CD4-positive, alpha-beta T cell treated with Interleukin-17A for 4 hours (primary cell): ENCODE data around the gene BCL2L11.

ENCODE experiments used
- DNase-seq: peaks from one replicate; pipeline ENCODE4 v3.0.0-alpha.2; 2020; ENCODE audit warnings: mixed read lengths

BCL2L11 gene

DNA sequence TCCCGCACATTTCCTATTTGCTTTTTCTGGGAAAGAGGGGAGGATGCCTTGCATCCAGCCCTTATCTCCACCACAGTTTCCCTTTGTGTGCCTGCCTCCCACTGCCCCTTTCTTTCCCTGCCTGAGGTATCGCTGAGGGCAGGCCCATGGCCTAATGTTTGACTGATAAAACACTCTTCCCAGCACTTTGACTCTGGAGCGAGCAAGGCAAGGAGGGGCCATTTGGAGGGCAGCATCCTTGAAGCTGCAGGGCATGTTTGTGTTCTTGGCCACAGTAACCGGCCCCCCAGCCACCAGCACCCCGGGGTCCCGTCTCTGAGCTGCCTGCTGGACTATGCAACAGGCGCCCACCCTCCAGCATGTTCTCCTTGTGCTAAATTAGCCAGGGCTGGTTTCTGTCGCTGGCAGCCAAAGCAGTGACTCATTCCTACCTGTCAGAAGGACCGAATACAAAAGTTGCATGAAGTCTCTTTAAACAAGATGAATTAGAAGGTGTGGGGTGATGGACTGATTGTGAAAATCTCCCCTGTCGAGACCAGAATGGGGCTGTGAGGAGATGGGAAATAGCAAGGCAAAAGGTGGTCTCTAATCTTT, 50.7 kb downstream of the BCL2L11 start:
- DNase-seq = no peak

DNA sequence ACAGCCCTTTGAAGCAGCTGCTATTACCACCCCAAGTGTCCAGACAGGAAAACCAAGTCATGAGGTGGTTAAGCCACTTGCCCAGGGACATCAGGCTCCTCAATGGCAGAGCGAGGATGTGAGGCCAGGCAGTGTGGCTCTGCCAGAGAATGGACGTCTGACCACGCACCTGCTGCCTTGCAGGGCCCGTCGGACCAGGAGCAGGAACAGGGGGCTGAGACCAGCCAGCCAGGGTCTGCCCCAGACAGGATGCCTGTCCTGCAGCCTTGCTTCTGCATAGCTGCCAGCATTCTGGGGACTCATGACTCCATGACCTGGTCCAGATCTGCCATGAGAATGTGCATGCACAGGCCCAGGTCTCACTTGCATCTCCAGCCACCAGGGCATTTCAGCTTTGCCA, 52.0 kb downstream of the BCL2L11 start:
- no peak for DNase-seq

DNA sequence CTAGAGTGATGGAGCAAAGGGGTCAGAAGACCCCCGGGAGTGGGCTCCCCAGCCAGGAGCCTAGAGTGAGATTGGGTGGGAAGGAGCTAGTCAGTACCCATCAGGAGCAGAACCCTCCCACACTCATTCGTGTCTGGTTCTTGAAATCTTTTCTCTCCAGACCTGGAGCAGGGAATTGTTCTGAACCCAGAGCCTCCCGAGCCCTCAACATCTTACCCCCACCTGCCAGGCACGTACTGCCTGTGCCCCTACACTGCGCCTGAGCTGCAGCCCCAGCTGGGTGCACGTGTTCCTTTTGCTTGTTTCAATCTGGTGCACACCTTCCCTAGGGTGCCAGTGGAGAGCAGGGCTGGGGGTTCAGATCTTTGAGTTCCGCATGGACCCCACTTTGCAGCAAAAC, 52.6 kb downstream of the BCL2L11 start:
- no peak for DNase-seq

GRCh38 chr2:111173856-111174255, 53.1 kb downstream of the BCL2L11 start:
- no peak for DNase-seq

DNA sequence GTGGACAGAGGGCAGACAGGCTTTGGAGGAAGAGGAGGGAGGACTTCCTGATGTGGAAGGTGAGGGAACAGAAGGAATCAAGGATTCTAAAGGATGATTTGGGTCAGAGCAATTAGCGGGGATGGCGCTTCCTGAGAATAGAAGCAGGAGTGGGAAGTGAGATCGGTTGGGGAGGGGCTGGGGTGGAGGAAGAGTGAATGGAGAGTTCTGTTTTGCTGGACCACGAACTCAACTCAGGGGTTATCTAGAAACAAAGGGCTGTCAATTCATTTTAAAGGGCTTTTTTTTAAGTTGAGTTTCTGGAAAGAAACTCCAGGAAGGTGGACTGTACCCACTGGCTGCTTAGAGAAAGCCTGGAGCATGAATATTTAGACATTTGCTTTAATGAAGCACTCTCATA, 54.9 kb downstream of the BCL2L11 start:
- DNase-seq = no peak

- DNase-seq = no peak
These were observed 55.7 kb downstream of the BCL2L11 start for GRCh38 chr2:111176388-111176787.

DNA sequence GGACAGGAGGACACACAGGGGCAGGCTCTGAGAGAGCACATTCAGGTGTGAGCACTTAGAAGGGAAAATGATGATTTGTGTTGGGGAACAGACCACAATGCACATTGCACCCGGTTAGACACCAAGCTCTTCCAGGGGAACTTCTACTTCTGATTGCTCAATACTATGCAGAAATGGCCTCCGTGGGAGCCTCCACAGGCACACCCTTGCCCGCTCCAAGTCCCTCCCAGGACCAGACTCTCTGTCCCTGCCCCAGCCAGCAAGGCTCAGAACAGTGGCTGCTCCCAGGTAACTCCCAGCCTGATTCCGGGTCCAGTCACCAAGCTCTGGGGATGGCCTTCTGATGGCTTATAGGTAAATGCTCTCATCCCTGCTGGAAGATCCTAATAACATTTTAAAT, 56.2 kb downstream of the BCL2L11 start:
- no peak for DNase-seq

- DNase-seq = no peak
These were observed 57.6 kb downstream of the BCL2L11 start for GRCh38 chr2:111178296-111178695.

DNA sequence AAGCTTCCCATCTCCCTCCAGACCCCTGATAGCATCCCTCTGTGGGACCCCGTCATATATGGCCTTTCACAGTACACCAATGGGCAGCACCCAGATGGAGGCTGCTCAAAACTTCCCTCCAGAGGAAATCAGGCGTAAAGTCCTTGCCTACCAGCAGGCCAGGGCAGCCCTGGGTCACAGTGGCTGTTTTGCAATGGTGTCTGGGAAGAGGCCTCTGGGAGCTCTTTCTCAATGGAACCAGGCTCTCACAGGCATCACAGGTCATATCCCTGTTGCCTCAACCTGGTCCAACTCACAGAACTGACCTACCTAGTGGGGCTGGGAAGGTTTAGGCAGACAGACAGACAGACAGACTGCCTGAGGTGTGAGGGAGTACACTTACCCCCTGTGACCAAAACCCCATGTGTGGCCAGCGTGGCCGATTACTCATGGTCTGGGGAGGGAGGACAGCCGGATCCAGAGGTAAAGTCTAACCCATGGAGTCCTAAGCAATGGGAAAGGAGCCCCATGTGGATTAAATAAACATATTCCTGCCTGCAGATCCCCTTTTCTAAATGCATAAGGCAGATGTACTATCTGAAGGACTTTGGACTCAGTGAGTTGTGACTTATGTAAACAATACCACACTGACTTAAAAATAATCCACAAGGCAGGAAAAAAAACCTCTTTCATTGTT, 58.2 kb downstream of the BCL2L11 start:
- no peak for DNase-seq

GRCh38 chr2:111182121-111182520, 61.4 kb downstream of the BCL2L11 start:
- no peak for DNase-seq

DNA sequence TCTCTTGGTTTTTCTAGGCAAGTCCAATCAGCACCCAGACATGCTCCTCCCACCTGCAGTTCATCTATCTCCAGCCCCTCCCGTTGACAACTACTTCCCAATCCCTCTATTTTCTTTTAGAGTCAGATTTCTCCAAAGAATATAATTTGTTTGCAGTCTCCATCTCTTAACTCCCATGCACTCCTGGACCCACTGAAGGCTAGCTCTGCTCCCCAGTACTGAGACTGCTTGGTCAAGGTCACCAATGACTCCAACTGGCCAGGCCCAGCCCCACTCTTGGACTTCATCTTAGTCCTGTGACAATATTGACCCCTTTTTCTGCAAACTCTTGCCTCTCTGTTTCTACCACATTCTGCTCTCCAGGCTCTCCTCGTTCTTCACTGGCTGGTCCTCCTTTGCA, 62.0 kb downstream of the BCL2L11 start:
- no peak for DNase-seq

DNA sequence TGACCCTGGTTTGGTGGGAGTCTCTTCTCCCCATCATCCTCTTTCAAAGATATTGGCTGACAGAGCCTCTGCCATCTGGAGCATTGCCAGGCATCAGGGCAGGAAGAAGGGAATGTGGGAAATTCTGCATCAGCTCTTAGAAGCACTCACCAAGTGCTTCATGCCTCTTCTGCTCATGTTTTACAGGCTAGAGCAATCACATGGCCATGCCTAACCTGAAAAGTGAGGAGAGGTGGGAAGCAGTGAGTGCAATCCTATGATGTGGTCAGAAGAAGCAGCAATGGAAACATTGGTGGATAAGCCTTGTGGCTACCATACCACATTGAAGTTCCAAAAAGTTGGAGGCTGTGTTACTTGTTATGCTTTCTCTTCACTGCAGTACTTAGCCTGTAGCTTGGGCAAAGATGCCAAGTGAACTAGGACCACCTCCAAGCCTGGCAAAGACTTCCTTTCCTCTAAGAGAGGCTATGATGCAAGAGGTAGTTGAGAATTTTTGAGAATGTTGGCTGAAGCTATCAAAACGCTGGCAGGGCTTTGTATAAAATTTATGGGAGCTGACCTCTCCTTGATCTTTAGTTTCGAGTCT, 64.1 kb downstream of the BCL2L11 start:
- DNase-seq = no peak

DNA sequence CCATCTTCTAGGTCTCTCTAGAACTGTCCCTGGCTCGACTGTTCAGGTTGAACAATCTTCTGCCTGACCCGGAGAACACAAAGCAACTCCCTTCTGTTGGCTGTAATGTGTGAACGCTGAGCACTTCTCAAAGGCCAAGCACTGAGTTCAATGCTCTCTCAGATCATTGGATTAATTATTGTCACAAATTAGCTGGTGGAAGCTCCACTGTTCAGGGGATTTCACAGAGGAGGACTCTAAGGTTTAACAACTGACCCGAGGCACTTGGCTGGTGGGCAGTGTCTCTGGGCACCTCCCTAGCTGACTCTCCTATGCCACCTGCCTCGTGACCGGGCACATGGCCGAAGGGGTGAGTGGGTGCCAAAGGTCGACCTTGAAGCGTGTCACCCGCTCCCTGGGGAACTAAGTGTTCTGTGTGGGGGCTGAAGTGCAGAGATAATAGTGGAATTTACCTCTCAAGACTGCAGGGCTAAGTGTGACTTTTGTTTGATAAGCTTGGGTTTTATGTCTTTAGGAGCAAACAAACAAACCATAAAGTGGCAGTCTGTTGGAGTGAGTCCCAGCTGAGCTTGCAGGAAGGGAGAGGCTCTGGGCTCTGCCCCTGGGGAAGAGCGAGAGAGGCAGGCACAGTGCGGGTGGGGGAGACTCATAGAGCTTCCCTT, 64.8 kb downstream of the BCL2L11 start:
- no peak for DNase-seq

GRCh38 chr2:111186121-111186715, 65.5 kb downstream of the BCL2L11 start:
- DNase-seq = no peak

GRCh38 chr2:111186933-111187332, 66.2 kb downstream of the BCL2L11 start:
- DNase-seq = no peak

- DNase-seq = no peak
These were observed 68.0 kb downstream of the BCL2L11 start for GRCh38 chr2:111188681-111189080.

GRCh38 chr2:111189106-111189505, 68.4 kb downstream of the BCL2L11 start:
- no peak for DNase-seq

DNA sequence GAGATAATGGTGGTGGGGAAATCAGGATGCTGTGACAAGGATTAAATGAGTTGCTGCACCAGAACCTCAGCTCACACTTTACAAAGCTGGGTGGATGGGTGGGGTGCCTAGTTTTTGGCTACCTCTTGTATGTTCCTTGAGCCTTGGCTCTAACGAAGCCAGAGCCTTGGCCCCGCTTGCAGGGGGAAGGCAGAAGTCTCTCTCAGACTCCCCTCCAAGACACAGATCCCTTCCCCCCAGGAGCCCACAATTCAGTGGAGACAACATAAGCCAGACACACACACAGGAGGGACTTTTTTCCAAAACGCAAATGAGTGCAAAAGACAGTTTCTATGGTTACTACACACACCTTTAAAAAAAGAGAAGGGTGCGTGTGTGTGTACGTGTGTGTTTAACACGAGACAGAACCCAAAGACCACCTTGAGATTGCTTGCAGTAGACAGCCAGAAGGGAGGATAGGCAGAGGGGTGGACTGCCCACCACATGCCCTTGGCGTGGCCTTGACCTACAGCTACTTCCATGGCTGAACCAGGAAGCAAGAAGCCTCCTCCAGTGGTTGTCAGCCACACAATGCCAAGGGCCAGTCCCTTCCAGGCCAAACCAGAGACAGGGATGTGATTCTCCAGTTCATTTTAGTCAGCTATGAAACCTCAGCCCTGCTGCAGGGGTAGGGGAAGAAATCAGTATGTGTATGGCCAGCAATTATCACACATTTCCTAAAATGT, 70.3 kb downstream of the BCL2L11 start:
- DNase-seq = no peak

DNA sequence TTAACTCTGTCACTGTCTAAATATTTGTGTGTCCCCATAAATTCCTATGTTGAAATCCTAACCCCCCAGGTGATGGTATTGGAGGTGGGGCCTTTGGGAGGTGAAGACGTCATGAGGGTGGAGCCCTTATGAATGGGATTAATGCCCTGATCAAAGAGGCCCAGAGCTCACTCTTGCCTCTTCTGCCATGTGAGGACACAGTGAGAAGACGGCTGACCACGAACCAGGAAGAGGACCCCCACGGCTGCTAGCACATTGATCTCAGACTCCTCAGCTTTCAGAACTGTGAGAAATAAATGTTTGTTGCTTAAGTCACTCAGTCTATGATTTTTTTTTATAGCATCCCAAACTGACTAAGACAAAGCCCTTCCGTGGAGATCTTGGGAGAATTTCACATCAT, 71.2 kb downstream of the BCL2L11 start:
- DNase-seq = no peak

GRCh38 chr2:111192776-111193368, 72.2 kb downstream of the BCL2L11 start:
- no peak for DNase-seq

- DNase-seq = no peak
These were observed 74.3 kb downstream of the BCL2L11 start for GRCh38 chr2:111194835-111195621.

DNA sequence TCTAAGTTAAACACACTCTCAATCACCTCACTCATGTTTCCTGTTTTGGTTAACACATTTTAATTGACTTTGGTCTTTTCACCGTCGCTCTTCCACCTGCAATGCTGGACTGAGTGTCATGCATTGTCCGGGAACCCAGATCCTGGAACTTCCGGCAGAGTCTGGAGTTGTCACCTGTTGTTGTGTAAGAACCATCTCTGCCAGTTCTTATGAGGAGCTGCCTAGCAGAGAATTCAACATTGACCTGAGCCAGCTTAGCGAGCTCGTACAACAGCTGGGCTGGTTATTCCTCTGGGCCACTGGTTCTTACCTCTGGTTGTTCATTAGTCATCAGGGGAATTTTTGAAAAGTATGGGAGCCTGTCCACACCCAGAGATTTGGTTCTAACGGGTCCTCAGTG, 75.7 kb downstream of the BCL2L11 start:
- DNase-seq = no peak
